Calu3 (cell line): ENCODE measurements around the gene KSR2. TPM values are rescaled to one million over a fixed set of nuclear protein-coding genes. Genes with fewer than 3 reads are reported as not detected.

Experiments
- BruUV-seq: library from RNA; stranded (reverse); fragments of 400-500 nt; replicated peaks from 2 replicates; lab custom pipeline; 2021; lab: Mats Ljungman, UMichigan
- CTCF ChIA-PET: fragments of 300-600 bp; sonication (Branson Sonifier 250); formaldehyde crosslinking; loops from one replicate; lab custom pipeline; 2022; ENCODE audit warnings: antibody characterized with exemption; lab: Charles Lee
- DNase-seq: peaks from one replicate; pipeline ENCODE4 v3.0.0; 2022
- H3K27ac Mint-ChIP-seq: one replicate; pipeline ENCODE4 v1.8.0; 2022; ENCODE audit warnings: mixed read lengths; ENCODE audit not compliant: unreplicated experiment
- H3K27me3 Mint-ChIP-seq: one replicate; pipeline ENCODE4 v1.8.0; 2022; ENCODE audit warnings: mixed read lengths; ENCODE audit not compliant: unreplicated experiment
- H3K36me3 Mint-ChIP-seq: one replicate; pipeline ENCODE4 v1.8.0; 2022; ENCODE audit warnings: mild to moderate bottlenecking, moderate library complexity, mixed read lengths; ENCODE audit not compliant: insufficient read depth, unreplicated experiment
- H3K4me1 Mint-ChIP-seq: one replicate; pipeline ENCODE4 v1.8.0; 2022; ENCODE audit warnings: mild to moderate bottlenecking, low read depth, mixed read lengths; ENCODE audit not compliant: unreplicated experiment
- H3K4me3 Mint-ChIP-seq: one replicate; pipeline ENCODE4 v1.8.0; 2022; ENCODE audit warnings: mild to moderate bottlenecking, low read depth, moderate library complexity, mixed read lengths; ENCODE audit not compliant: unreplicated experiment
- H3K9me3 Mint-ChIP-seq: one replicate; pipeline ENCODE4 v1.8.0; 2022; ENCODE audit warnings: low read depth, mixed read lengths; ENCODE audit not compliant: unreplicated experiment
- CTCF ChIP-seq: fragments of 200-600 bp; IDR thresholded peaks from one replicate; pipeline ENCODE4 v1.8.0; 2022; ENCODE audit warnings: antibody characterized with exemption; ENCODE audit not compliant: unreplicated experiment
- intact Hi-C: fragments of 100-400 bp; cut with micrococcal nuclease; formaldehyde crosslinking; loops from one replicate; pipeline ENCODE4 v1.10.0; 2022; ENCODE audit not compliant: unreplicated experiment
- total RNA-seq: library from RNA; stranded (reverse); gene quantifications from 2 replicates; pipeline ENCODE4 v1.2.3, GENCODE V29; 2022

KSR2 gene
- total RNA-seq, 1 experiment from 2014 or later = 1.9 TPM

- Mint-ChIP-seq H3K36me3 (no peaks in the 10 kb centered on the region), H3K27me3 (peaks cover 62% of the 10 kb centered on the region), H3K9me3 (no peaks in the 10 kb centered on the region), H3K4me1 (no peaks in the 10 kb centered on the region), H3K4me3 (no peak overlapping the region), H3K27ac (no peak overlapping the region)
- no peak for TF ChIP-seq CTCF
- DNase-seq = no peak
- intact Hi-C loops = no loop called here
- BruUV-seq = no TSS peak
- CTCF ChIA-PET = no interaction called here
Observed at GRCh38 chr12:117408161-117408791, 560.5 kb downstream of the KSR2 start.

DNA sequence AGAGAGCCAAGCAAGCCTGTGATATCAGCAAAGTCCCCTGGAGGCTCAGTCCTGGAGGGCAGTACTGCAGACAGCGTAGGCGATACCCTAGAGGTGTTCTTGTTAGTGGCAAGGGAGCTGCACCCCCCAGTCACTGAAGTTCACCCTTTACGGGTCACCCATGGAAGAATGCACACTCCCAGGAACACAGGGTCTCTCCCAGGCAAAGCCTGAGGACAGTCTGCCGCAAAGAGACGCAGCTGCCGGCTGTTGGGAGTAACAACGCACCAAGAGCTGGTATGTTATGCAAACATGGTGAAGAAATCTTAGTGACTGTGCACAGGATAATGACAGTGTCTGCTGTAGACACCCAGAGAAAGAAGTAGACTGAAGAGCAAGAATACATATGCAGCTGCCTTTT, 563.9 kb downstream of the KSR2 start:
- BruUV-seq = no TSS peak
- Mint-ChIP-seq H3K4me1 (no peaks in the 10 kb centered on the region), H3K27me3 (peaks cover 66% of the 10 kb centered on the region), H3K27ac (no peak overlapping the region), H3K36me3 (no peaks in the 10 kb centered on the region), H3K9me3 (peaks cover 3% of the 10 kb centered on the region), H3K4me3 (no peak overlapping the region)
- intact Hi-C loops = no loop called here
- CTCF ChIA-PET = no interaction called here
- TF ChIP-seq CTCF = no peak
- DNase-seq = no peak

DNA sequence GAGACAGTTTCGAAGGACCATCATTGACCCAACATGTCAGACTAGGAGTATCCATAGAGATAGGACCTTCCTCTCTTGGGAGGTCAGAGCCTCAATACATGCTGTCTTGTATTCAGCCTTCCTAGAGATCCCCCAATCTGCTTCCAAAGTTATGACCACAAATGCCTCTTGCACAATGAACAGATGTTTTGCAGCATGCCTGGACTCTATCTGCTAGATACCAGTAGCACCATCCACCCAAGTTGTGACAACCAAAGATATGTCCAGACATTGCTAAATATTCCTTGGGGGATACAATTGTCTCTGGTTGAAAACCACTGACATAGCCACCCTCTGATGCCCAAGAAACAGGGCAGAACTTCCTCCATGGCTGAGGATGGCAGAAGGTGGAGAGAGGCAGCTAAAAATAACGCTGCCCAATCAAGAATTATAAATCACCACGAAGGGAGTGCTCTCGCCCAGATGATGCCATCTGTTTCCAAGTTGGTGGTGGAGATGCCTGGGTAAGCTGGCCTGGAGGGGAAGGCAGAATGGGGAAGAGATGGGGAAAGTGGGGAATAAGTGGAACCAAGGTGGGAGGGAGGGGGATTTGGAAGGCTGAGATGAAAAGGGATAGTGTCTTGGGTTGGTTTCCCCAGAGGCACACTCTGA, 564.5 kb downstream of the KSR2 start:
- H3K4me3 Mint-ChIP-seq = no peak overlapping the region
- DNase-seq = no peak
- H3K9me3 Mint-ChIP-seq = peaks cover 3% of the 10 kb centered on the region
- no peaks in the 10 kb centered on the region for H3K36me3 Mint-ChIP-seq
- CTCF ChIA-PET = no interaction called here
- H3K4me1 Mint-ChIP-seq = no peaks in the 10 kb centered on the region
- peaks cover 72% of the 10 kb centered on the region for H3K27me3 Mint-ChIP-seq
- no peak for TF ChIP-seq CTCF
- BruUV-seq = no TSS peak
- intact Hi-C loops = no loop called here
- H3K27ac Mint-ChIP-seq = no peak overlapping the region

DNA sequence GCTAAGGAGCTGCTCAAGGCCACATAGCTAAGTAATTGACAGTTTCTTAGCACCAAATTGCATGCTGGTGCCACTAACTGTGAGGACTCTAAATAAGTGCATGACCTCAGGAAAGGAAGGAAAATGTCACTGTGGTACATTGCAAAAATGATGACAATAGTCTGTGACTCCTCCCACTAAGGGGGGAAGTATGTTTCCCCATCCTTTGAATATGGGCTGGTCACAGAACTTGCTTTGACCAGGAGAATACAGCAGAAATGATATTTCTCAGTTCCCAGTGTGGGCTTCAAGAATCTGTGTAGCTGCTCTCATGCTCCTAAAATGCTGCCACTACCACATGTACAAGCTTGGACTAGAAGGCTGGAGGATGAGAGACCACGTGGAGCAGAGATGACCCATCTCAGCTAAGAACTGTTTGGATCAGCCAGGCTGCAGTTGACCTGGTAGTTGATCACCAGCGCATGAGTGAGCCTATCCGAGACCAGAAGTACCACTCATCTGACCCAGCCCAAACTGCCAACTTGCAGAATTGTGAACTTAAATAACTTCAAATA, 565.1 kb downstream of the KSR2 start:
- no TSS peak for BruUV-seq
- no peak for DNase-seq
- intact Hi-C loops = no loop called here
- no peak for TF ChIP-seq CTCF
- Mint-ChIP-seq H3K27ac (no peak overlapping the region), H3K4me3 (no peak overlapping the region), H3K36me3 (no peaks in the 10 kb centered on the region), H3K27me3 (peaks cover 71% of the 10 kb centered on the region), H3K9me3 (peaks cover 3% of the 10 kb centered on the region), H3K4me1 (no peaks in the 10 kb centered on the region)
- CTCF ChIA-PET = no interaction called here

Other genes with a start within 250 kb of the KSR2 start
- 52.0 and 54.6 TPM in 2 replicates for gene RFC5, start 47.7 kb upstream of the KSR2 start, total RNA-seq
- gene WSB2, start 92.2 kb upstream of the KSR2 start, total RNA-seq = 93.5 and 112 TPM in 2 replicates
- 52.0 and 53.6 TPM in 2 replicates for gene VSIG10, start 135.0 kb upstream of the KSR2 start, total RNA-seq
- 99.8 and 109 TPM in 2 replicates for gene PEBP1, start 167.1 kb upstream of the KSR2 start, total RNA-seq